ENCODE measurements around the gene GANAB. TPM values are rescaled to one million over a fixed set of nuclear protein-coding genes. Genes with fewer than 3 reads are reported as not detected.

The GANAB gene
- 221 to 274 TPM (median 265 TPM) in 5 replicates for total RNA-seq (2022; extraction: Qiagen RNA extraction)

GRCh38 chr11:62645946-62646824 is at the start of gene GANAB:
Gene GANAB (minus strand): TSS chr11:62646613. CDS start chr11:62646599, 14 bp downstream.

GRCh38 chr11:62689421-62690183 is 43.2 kb upstream of the GANAB start, which contains the start of gene LRRN4CL:
Gene LRRN4CL (minus strand): TSS chr11:62689530. CDS start chr11:62688508, 1,022 bp downstream.

GRCh38 chr11:62678770-62679696 is 32.6 kb upstream of the GANAB start, which contains the start of gene UBXN1:
Gene UBXN1 (minus strand): TSS chr11:62679073. CDS start chr11:62678923, 150 bp downstream.

GRCh38 chr11:62671608-62672389 is 25.4 kb upstream of the GANAB start, which contains the start of the genes LBHD1 and UQCC3:
Gene LBHD1 (minus strand): TSS chr11:62672267. CDS start chr11:62670031, 2,236 bp downstream.
Gene UQCC3 (plus strand): TSS chr11:62671673. CDS start chr11:62671746, 73 bp downstream.

GRCh38 chr11:62665075-62665598 is 18.7 kb upstream of the GANAB start, which contains the start of the genes C11orf98 and CSKMT:
Gene C11orf98 (minus strand): TSS chr11:62665210. CDS start chr11:62665169, 41 bp downstream.
Gene CSKMT (plus strand): TSS chr11:62665312. CDS start chr11:62665880, 568 bp downstream.

GRCh38 chr11:62621567-62622470 is 24.6 kb downstream of the GANAB start, which contains the start of gene B3GAT3:
Gene B3GAT3 (minus strand): TSS chr11:62621986. CDS start chr11:62621947, 39 bp downstream.

GRCh38 chr11:62612366-62613290 is 33.8 kb downstream of the GANAB start, which contains the start of the genes EML3 and ROM1:
Gene EML3 (minus strand): TSS chr11:62612775. CDS start chr11:62612457, 318 bp downstream.
Gene ROM1 (plus strand): TSS chr11:62613257. CDS start chr11:62613282, 25 bp downstream.

GRCh38 chr11:62601372-62602140 is 44.9 kb downstream of the GANAB start, which contains the start of gene MTA2:
Gene MTA2 (minus strand): TSS chr11:62601865. CDS start chr11:62601450, 415 bp downstream.

GRCh38 chr11:62591448-62592145 is 54.8 kb downstream of the GANAB start, which contains the start of gene TUT1:
Gene TUT1 (minus strand): TSS chr11:62591523. CDS start chr11:62591485, 38 bp downstream.

Other genes with a start within 250 kb of the GANAB start
- gene SCGB1A1, start 227.6 kb downstream of the GANAB start, total RNA-seq (2022; extraction: Qiagen RNA extraction): 0.27 to 0.32 TPM in 2 of 5 replicates, not detected in the others
- gene AHNAK, start 99.8 kb downstream of the GANAB start, total RNA-seq (2022; extraction: Qiagen RNA extraction): 298 to 478 TPM (median 418 TPM) in 5 replicates
- 1,895 to 2,114 TPM (median 2,034 TPM) in 5 replicates for gene EEF1G, start 72.7 kb downstream of the GANAB start, total RNA-seq (2022; extraction: Qiagen RNA extraction)
- 11.1 to 16.9 TPM (median 16.6 TPM) in 5 replicates for gene TUT1, start 55.1 kb downstream of the GANAB start, total RNA-seq (2022; extraction: Qiagen RNA extraction)
- 83.2 to 93.3 TPM (median 89.9 TPM) in 5 replicates for gene MTA2, start 44.7 kb downstream of the GANAB start, total RNA-seq (2022; extraction: Qiagen RNA extraction)
- gene EML3, start 33.8 kb downstream of the GANAB start, total RNA-seq (2022; extraction: Qiagen RNA extraction): 18.3 to 23.6 TPM (median 20.4 TPM) in 5 replicates
- 3.6 to 4.4 TPM (median 4.0 TPM) in 5 replicates for gene ROM1, start 33.4 kb downstream of the GANAB start, total RNA-seq (2022; extraction: Qiagen RNA extraction)
- 41.2 to 52.1 TPM (median 49.3 TPM) in 5 replicates for gene B3GAT3, start 24.6 kb downstream of the GANAB start, total RNA-seq (2022; extraction: Qiagen RNA extraction)
- 15.9 to 21.7 TPM (median 21.2 TPM) in 5 replicates for gene INTS5, start 6.7 kb upstream of the GANAB start, total RNA-seq (2022; extraction: Qiagen RNA extraction)
- gene C11orf98, start 18.6 kb upstream of the GANAB start, total RNA-seq (2022; extraction: Qiagen RNA extraction): 125 to 142 TPM (median 131 TPM) in 5 replicates
- 10.5 to 13.3 TPM (median 12.2 TPM) in 5 replicates for gene CSKMT, start 18.7 kb upstream of the GANAB start, total RNA-seq (2022; extraction: Qiagen RNA extraction)
- 27.6 to 33.4 TPM (median 28.9 TPM) in 5 replicates for gene UQCC3, start 25.1 kb upstream of the GANAB start, total RNA-seq (2022; extraction: Qiagen RNA extraction)
- 3.8 to 5.2 TPM (median 3.9 TPM) in 5 replicates for gene LBHD1, start 25.7 kb upstream of the GANAB start, total RNA-seq (2022; extraction: Qiagen RNA extraction)
- gene UBXN1, start 32.5 kb upstream of the GANAB start, total RNA-seq (2022; extraction: Qiagen RNA extraction): 103 to 120 TPM (median 115 TPM) in 5 replicates
- gene LRRN4CL, start 42.9 kb upstream of the GANAB start, total RNA-seq (2022; extraction: Qiagen RNA extraction): 0.08 to 0.13 TPM (median 0.09 TPM) in 3 of 5 replicates, not detected in the others
- gene BSCL2, start 60.8 kb upstream of the GANAB start, total RNA-seq (2022; extraction: Qiagen RNA extraction): 59.4 to 73.9 TPM (median 62.6 TPM) in 5 replicates
- not detected in 5 replicates for gene GNG3, start 61.1 kb upstream of the GANAB start, total RNA-seq (2022; extraction: Qiagen RNA extraction)
- gene HNRNPUL2, start 80.8 kb upstream of the GANAB start, total RNA-seq (2022; extraction: Qiagen RNA extraction): 40.5 to 45.2 TPM (median 43.3 TPM) in 5 replicates
- gene TTC9C, start 81.9 kb upstream of the GANAB start, total RNA-seq (2022; extraction: Qiagen RNA extraction): 25.1 to 36.7 TPM (median 32.3 TPM) in 5 replicates
- 1.5 to 2.2 TPM (median 1.8 TPM) in 5 replicates for gene ZBTB3, start 107.5 kb upstream of the GANAB start, total RNA-seq (2022; extraction: Qiagen RNA extraction)
- 156 to 166 TPM (median 160 TPM) in 5 replicates for gene POLR2G, start 115.0 kb upstream of the GANAB start, total RNA-seq (2022; extraction: Qiagen RNA extraction)
- gene TAF6L, start 124.8 kb upstream of the GANAB start, total RNA-seq (2022; extraction: Qiagen RNA extraction): 9.1 to 14.5 TPM (median 12.5 TPM) in 5 replicates
- gene TMEM179B, start 140.8 kb upstream of the GANAB start, total RNA-seq (2022; extraction: Qiagen RNA extraction): 67.1 to 85.0 TPM (median 82.1 TPM) in 5 replicates
- 18.9 to 27.6 TPM (median 24.8 TPM) in 5 replicates for gene TMEM223, start 145.4 kb upstream of the GANAB start, total RNA-seq (2022; extraction: Qiagen RNA extraction)
- gene NXF1, start 158.8 kb upstream of the GANAB start, total RNA-seq (2022; extraction: Qiagen RNA extraction): 38.9 to 55.9 TPM (median 54.3 TPM) in 5 replicates
- 17.7 to 24.7 TPM (median 22.9 TPM) in 5 replicates for gene STX5, start 185.4 kb upstream of the GANAB start, total RNA-seq (2022; extraction: Qiagen RNA extraction)
- gene TEX54, start 186.2 kb upstream of the GANAB start, total RNA-seq (2022; extraction: Qiagen RNA extraction): not detected in 5 replicates
- gene WDR74, start 193.0 kb upstream of the GANAB start, total RNA-seq (2022; extraction: Qiagen RNA extraction): 71.5 to 83.6 TPM (median 80.3 TPM) in 5 replicates
- gene SLC3A2, start 234.3 kb upstream of the GANAB start, total RNA-seq (2022; extraction: Qiagen RNA extraction): 823 to 905 TPM (median 883 TPM) in 5 replicates

All from A549 treated with dexamethasone at 1 μM for 4 hours (cell line).